Activated CD4-positive, alpha-beta T cell treated with anti-CD3 and anti-CD28 coated beads for 24 hours (primary cell): ENCODE results near the gene PRSS58.

Experiments used
- DNase-seq, 2 donors: peaks; one replicate each; pipeline ENCODE4 v3.0.0-alpha.2; 2020; ENCODE audit warnings: low read depth in 2 of 2

PRSS58 gene, protein sequence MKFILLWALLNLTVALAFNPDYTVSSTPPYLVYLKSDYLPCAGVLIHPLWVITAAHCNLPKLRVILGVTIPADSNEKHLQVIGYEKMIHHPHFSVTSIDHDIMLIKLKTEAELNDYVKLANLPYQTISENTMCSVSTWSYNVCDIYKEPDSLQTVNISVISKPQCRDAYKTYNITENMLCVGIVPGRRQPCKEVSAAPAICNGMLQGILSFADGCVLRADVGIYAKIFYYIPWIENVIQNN

DNA sequence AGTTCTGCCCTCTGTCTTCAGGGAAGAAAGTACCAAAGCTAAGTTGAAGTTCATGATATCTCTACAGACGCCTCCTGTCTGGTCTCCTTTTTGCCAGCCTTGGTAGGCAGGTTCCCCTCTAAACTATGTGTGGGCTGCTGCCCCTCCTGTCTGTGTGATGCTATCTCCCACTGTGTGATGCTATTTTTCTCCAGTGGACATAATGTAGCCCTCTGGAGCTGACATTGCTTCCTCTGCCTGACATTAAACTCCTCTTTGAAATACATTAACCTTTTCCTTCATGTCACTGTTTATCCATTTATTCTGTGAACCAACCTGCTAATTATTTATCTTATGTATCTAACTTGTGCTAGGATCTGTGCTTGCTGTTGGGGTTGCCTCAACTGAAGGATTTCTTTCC, at the start of gene PRSS58:
Gene PRSS58, minus strand, starts transcription at position 101 of the 400 bp plus-strand sequence. CDS start 351 bp downstream, outside the sequence.
- no peak for DNase-seq

- DNase-seq: no peak
Observed at GRCh38 chr7:142307246-142307900, 49.5 kb upstream of the PRSS58 start.

- no peak for DNase-seq
Observed at GRCh38 chr7:142303650-142304049, 45.8 kb upstream of the PRSS58 start.

- DNase-seq: no peak
Observed at GRCh38 chr7:142301923-142302550, 44.2 kb upstream of the PRSS58 start.

DNA sequence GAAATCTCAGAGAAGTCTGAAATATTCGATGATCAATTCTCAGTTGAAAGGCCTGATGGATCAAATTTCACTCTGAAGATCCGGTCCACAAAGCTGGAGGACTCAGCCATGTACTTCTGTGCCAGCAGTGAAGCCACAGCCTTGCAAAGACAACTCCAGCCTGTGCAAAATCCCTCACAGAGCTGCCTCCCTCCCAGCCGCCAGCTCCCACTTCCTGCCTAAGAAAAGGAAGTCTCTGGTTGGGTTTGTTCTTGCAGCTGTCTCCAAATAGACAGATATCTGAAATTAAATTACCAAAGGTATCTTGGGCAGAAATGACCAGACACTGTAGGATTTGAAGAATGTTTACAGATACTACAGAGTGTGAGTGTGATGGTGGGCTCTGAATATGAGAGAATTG, 43.4 kb upstream of the PRSS58 start:
- DNase-seq: no peak

GRCh38 chr7:142300689-142301088, 42.8 kb upstream of the PRSS58 start:
- DNase-seq: no peak

- DNase-seq: no peak
Observed at GRCh38 chr7:142299237-142299781, 41.5 kb upstream of the PRSS58 start.

DNA sequence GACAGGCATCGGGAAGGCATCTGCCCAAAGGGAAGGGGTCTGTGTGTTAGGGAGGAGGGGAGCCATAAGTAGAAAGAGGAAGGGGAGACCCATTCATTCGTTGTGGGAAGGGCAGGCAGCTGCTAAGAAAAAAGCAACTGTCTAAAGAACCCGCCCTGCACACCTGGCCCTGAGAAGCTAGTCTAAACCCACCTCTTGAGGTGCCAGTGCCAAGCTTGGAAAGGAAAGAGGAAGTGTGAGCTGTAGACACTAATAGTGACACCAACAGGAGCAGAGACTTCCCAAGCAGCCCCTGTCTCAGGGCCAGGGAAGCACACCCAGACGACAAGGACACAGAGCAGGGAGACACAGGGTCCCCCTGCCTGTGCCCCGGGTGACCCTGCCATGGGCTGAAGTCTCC, 40.8 kb upstream of the PRSS58 start:
- no peak for DNase-seq

- DNase-seq: no peak
Observed at GRCh38 chr7:142298009-142298408, 40.2 kb upstream of the PRSS58 start.

- no peak for DNase-seq
Observed at GRCh38 chr7:142280263-142280662, 22.4 kb upstream of the PRSS58 start.

- DNase-seq: no peak
Observed at GRCh38 chr7:142279601-142280000, 21.7 kb upstream of the PRSS58 start.

GRCh38 chr7:142275028-142275427, 17.2 kb upstream of the PRSS58 start:
- DNase-seq: no peak

DNA sequence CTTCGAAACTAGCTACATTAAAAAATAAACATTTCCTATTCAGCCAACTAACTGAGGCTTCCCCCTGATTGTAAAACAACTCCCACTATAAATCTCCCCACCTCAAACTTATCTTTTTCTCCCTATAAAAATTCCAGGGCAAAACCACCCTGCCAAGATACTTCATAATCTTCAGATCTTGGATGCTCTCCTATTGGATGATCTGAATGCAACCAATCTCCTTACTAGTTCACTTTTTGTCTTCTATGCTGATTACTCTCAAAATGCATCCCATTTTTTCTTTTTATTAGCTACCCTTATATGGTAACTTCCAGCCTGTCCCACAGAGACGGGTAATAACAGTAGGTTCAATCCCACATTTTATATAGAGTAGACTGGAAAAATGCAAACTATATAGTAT, 15.0 kb upstream of the PRSS58 start:
- no peak for DNase-seq

DNA sequence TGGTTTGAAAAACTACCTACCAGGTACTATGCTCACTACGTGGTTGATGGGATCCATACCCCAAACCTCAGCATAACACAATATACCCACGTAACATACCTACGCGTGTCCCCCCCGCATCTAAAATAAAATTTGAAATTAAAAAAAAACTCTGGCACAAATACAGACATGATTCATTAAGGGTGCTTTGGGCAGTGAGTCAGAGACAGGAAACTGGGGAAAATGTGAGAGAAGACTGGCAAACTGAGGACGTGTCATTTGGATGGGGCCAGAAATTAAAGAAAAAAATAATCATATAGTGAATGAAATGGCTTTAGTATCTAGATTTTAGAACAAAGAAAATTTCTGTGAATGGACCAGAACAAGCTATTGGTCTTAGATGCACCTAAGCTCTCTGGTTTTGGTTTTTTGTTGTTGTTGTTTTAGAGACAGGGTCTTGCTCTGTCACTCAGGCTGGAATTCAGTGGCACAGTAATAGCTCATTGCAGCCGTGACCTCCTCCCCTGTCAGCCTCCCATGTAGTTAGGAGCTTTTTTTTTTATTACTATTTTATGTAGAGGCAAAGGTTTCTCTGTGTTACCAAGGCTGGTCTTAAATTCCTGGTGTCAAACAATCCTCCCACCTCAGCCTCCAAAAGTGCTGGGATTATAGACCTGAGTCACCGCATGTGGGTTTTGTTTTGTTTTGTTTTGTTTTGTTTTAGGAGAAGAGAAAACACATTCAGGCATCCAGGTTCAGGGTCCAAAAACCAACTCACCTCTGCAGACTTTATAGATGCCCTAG, 5.9 kb upstream of the PRSS58 start:
- DNase-seq: no peak

- DNase-seq: no peak
Observed at GRCh38 chr7:142250705-142251104, 7.2 kb downstream of the PRSS58 start.

DNA sequence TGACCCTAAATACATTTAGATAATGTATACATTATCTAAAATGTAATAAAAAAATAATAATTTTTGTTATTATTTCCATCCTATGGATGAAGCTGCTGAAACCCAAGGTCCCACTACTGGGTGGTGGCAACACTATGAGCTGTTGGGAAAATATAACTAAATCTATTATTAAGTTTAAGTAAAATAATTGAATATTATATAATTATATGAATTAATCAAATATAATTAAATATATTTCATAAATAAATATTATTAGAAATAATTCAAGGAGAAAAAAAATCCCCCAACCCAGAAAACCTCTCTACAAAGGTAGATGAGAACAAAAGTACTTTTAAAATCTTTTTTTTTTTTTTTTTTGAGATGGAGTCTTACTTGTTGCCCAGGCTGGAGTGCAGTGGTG, 7.9 kb downstream of the PRSS58 start:
- DNase-seq: no peak

DNA sequence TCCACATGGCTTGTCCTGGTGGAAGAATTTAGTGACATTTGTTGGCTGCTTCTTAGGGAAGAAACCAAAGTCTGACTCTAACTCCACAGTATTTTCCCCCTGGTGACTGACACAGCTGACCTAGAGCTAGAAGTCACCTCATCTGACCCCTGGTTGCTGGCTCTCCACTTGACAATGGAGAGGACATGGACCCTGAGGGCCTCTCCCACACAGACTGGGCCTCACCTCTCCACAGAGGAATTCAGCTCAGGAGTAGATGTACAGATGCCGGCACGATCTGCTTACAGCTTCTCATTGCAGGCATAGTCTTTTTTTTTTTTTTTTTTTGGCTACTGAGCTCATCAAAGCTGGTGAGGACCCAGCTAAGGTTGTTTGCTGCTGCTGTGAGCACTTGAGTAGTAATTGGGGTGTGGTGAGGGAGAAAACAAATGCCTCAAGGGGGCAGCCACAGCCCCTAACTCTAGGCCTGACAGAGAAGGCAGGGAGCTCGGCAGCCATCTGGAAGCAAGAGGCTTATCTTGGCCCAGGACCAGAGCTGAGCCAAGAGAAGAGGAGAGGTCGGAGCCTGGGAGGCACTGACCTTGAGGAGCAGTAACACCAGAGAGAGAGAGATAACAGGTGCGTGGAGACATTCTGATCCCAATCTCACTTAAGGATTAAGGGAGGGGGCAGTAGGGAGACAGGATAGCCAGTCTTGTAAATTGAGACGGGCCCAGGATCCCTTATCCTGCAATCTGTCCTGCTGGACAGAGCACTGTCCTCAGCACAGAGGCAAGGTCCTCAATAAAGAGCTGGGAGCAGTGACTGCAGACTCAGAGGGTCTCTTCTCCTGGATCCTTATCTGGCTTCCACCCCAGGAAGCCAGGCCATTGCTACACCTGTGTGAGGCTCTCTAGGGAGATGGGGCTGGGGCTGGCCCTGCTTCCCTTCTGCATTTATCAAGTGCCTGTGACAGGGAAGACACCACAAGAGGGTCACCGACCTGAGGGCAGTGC, 9.4 kb downstream of the PRSS58 start:
- no peak for DNase-seq

DNA sequence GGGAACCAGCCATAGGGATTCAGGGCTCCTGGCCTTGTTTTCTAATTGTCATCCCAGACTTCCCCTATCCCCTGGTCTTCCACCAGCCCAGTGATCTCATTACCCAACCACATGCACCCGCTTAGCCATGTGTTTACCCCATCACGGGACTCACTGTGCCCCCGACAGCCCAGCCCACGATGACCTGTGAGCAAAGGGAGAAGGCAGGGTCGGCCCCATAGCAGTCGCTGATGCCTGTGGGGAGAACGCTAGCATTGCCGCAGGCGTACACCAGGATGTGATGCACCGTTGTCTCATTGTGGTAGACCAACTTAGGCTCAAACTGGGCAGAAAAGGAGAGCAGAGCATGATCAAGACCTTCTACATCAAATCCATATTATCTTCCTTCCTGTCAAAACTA, 14.0 kb downstream of the PRSS58 start:
- no peak for DNase-seq

DNA sequence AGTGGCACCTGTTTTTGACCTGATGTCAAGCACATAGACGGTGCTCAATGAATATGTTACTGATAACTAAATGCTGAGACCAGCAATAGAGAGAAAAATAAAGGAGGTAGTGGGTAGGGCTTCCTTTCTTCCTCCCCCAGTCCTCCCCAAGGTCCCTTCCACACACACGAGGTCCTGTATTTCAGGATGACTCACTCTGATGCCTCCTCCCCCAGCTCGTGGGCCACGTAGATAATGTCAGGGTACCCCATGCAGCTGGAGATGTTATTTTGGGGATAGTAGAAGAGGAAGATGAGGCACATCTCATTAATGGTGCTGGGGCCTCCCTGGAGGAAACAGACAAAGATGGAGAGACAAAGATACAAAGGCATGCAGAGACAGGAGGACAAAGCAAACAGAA, 17.3 kb downstream of the PRSS58 start:
- no peak for DNase-seq

GRCh38 chr7:142231716-142232115, 26.1 kb downstream of the PRSS58 start:
- DNase-seq: no peak

DNA sequence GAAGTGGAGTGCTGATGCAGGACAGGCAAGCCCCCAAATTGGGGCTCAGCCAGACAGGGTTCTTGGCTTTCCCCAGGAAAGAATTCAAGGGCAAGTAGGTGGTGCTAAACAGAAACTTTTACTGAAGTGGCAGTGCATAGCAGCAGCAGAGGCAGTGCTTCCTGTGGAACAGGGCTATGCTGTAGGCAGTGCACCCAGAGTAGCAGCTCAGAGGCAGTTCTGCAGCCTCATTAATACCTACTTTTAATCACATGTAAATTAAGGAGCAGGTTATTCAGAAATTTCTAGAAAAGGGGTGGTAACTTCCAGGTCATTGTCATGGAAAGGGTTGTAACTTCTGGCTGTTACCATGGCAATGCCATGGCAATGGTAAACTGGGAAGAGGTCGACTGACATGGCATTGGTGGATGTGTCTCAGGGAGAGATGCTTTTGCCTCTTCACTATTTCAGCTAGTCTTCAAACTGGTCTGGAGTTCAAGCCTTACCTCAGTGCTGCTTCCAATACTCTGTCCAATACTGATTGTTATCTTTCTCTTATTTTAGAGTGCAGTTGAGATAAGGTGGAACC, 29.2 kb downstream of the PRSS58 start:
- no peak for DNase-seq
